GM19023 (cell line): Measurements from ENCODE around the gene C5orf24.
"Not testable (repeated sequence)": the region's sequence is repeated elsewhere in the genome, so short reads cannot be mapped to it uniquely, and the experiment has no call there.

Experiments used
- ATAC-seq: cut with Tn5 transposase; IDR thresholded peaks from one replicate; pipeline ENCODE4 v1.9.1; 2021; ENCODE audit warnings: mild to moderate bottlenecking, moderate library complexity; ENCODE audit not compliant: unreplicated experiment

C5orf24 gene

GRCh38 chr5:134845852-134846640 lies at the start of gene C5orf24:
C5orf24 (plus strand) TSS chr5:134845968; CDS start chr5:134854901, 8,933 bp downstream.
- peak; percentile 93 for ATAC-seq

- ATAC-seq = no peak
Observed at GRCh38 chr5:134798468-134798867, 47.3 kb upstream of the C5orf24 start.

GRCh38 chr5:134803821-134804220 lies 41.9 kb upstream of the C5orf24 start:
- no peak for ATAC-seq

- ATAC-seq = no peak
Observed at GRCh38 chr5:134813407-134813806, 32.4 kb upstream of the C5orf24 start.

GRCh38 chr5:134813827-134814226 lies 31.9 kb upstream of the C5orf24 start:
- ATAC-seq = no peak

GRCh38 chr5:134817006-134817405 lies 28.8 kb upstream of the C5orf24 start:
- ATAC-seq = no peak

GRCh38 chr5:134818776-134819175 lies 27.0 kb upstream of the C5orf24 start:
- no peak for ATAC-seq

GRCh38 chr5:134819407-134819963 lies 26.3 kb upstream of the C5orf24 start:
- ATAC-seq = no peak

- no peak for ATAC-seq
Observed at GRCh38 chr5:134821841-134822240, 23.9 kb upstream of the C5orf24 start.

GRCh38 chr5:134824681-134825080 lies 21.1 kb upstream of the C5orf24 start:
- no peak for ATAC-seq

- no peak for ATAC-seq
Observed at GRCh38 chr5:134825212-134825611, 20.6 kb upstream of the C5orf24 start.

- no peak for ATAC-seq
Observed at GRCh38 chr5:134833340-134834032, 12.3 kb upstream of the C5orf24 start.

- ATAC-seq = no peak
Observed at GRCh38 chr5:134835623-134836022, 10.1 kb upstream of the C5orf24 start.

GRCh38 chr5:134837530-134838181 lies 8.1 kb upstream of the C5orf24 start:
- no peak for ATAC-seq

- ATAC-seq = not testable (repeated sequence)
Observed at GRCh38 chr5:134838361-134838760, 7.4 kb upstream of the C5orf24 start.

GRCh38 chr5:134840811-134841210 lies 5.0 kb upstream of the C5orf24 start:
- no peak for ATAC-seq

GRCh38 chr5:134844252-134844651 lies 1.5 kb upstream of the C5orf24 start:
- no peak for ATAC-seq

- ATAC-seq = no peak
Observed at GRCh38 chr5:134845335-134845851, 375 bp upstream of the C5orf24 start.

GRCh38 chr5:134846641-134846960 lies 833 bp downstream of the C5orf24 start:
- ATAC-seq = no peak

- not testable (repeated sequence) for ATAC-seq
Observed at GRCh38 chr5:134849434-134849933, 3.7 kb downstream of the C5orf24 start.

- ATAC-seq = no peak
Observed at GRCh38 chr5:134851307-134851923, 5.6 kb downstream of the C5orf24 start.
